Ureter (tissue), 1 donor: ENCODE measurements around the gene AK2. TPM values are rescaled to one million over a fixed set of nuclear protein-coding genes. Genes with fewer than 3 reads are reported as not detected.
"Not testable (repeated sequence)": the region's sequence is repeated elsewhere in the genome, so short reads cannot be mapped to it uniquely, and the experiment has no call there.

Experiments
- DNase-seq: peaks from one replicate; pipeline ENCODE4 v3.0.0-alpha.2; 2020; ENCODE audit warnings: low spot score
- total RNA-seq: library from RNA; stranded (reverse); gene quantifications from one replicate; pipeline ENCODE4 v1.2.4, GENCODE V29; 2023
- donor health status: DM: yes; HTN: yes; CAD: no.

The AK2 gene
- total RNA-seq, 1 donor from 2014 or later = 203 TPM

GRCh38 chr1:32998997-32999396 lies 37.7 kb downstream of the AK2 start:
- DNase-seq = no peak

- no peak for DNase-seq
These were observed 38.6 kb downstream of the AK2 start for GRCh38 chr1:32998064-32998463.

- DNase-seq = no peak
These were observed 39.2 kb downstream of the AK2 start for GRCh38 chr1:32997381-32997891.

DNA sequence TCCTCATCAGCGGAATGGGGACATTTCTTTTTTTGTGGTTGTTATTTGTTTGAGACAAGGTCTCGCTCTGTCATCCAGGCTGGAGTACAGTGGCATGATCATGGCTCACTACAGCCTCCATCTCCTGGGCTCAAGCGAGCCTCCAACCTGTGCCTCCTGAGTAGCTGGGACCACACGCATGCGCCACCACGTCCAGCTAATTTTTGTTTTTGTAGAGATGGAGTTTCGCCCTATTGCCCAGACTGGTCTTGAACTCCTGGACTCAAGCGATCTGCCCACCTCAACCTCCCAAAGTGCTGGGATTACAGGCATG lies 43.4 kb downstream of the AK2 start:
- DNase-seq = not testable (repeated sequence)

DNA sequence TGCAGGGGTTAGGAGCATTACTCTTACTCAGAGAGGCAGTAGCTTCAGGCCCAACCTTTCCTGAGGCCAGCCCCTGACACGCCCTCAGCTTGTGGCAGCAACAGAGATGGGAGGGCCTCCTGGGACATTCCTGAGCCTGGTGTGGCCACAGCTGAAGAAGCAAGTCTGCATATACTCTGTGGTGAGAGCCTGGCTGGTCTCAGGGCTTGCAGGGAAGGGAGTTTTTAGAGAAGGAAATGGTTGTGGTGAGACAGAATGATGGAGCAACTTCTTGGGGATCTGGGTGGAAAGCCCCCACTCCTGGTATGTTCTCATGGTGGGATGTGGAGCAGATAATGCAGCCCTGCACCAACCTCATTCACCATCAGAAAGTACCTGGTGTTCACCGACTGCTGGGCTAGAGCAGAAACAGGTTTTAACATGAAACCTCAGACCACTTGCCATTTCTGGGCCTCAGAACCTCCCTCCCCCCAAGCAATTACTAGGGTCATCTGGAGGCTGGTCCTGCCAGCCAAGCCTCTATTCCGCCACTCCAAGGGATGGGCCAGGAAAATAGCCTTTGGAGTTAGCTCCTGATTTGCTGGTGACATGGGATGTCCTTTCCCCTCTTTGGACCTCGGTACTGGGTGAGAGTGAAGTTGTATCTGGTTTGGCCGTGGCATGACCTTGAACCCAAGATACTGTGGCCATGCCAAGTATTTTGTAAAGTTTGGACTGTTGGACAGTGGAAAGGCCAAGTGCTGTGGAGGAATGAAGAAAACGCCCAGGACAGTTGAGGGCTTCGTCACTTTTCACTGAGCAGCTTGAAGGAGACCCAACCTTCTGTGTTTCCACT lies 44.0 kb downstream of the AK2 start:
- peak; percentile 90 for DNase-seq

DNA sequence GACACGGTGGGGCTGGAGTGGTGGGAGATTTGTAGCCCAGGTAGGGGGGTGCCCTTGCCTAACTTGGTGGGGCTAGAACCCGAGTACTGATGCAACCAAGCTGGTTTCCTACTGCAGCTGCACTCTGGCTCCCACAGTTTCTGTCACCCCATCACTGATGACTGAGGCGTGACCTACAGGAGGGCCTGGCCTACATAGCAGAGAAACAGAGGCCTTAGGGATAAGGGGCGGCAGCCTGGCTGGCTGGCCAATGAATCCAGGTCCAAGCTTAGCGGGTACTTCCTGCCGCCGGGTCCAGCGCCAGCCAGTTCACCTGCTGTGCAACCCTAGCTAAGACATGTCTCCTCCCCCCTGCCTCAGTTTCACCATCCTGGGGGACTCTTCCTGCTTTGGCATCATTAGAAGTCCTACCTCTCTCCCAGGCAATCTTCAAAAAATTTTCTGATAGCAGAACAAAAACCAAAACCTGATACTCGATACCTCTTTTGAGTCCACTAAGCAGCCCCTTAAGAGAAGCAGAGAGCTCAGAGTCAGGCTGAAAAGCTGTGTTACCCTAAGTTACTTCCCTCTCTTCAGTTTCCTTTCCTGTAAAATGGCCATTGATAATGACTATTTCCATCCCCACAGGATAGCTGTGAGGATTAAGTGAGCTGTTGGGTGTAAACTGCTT lies 44.7 kb downstream of the AK2 start:
- no peak for DNase-seq

- DNase-seq = no peak
These were observed 45.3 kb downstream of the AK2 start for GRCh38 chr1:32991386-32991785.

GRCh38 chr1:32990887-32991286 lies 45.8 kb downstream of the AK2 start:
- DNase-seq = no peak

DNA sequence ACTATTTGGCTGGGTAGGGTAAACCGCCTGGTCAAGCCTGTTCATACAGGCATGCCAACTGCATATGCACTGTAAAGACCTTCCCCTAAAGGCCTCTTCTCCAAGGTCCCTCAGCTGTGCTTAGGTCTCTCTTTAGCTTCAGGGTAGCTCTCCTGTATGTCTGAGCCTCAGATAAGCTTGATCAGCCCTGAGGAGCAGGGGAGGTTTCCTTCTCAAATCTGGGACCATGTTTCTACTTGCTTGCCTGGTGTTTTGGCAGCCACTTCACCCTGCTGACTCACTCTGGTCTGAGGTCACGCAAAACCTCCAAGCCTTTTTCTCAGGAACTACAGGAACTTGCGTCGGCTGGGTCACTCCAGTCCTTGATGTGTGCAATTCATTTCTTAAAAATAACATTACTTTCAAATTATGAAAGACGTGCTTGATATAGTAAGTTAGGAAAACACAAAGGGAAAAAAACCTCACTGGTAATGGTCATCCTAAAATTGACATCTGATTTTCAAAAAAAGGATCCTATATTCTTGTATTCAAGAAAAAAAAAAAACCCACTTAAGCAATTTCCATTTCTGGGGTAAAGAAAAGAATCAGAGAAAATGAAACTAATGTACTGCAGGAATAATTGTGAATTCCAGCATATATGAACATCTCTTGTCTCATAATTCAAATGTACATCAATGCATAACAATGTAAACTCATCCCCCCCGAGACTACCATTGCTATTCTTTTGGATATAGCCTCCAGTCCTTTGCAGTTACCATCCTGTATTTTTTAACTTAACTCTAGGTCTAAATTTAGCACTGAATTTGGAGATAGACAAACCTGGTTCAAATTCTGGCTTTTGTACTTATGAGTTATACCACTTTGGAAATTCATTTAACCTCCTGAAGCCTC lies 47.3 kb downstream of the AK2 start:
- peak; percentile 84 for DNase-seq

GRCh38 chr1:32988665-32989064 lies 48.0 kb downstream of the AK2 start:
- DNase-seq = no peak

DNA sequence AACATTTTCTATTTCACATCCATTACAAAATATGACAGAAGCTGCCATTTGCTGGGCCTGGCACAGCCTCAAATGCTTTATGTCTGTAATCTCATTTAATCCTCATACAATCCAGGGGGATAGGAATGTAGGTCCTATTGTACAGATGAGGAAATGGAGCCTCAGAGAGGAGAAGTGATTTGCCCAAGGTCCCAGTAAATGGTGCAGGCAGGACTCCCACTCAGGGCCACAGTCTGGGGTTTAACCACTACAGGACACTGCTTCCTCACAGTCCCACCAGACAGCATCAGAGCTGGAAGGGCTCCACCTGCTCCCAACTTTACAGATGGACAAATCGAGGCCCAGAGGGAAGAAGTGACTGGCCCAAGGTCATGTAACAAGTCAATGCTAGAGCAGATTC lies 51.5 kb downstream of the AK2 start:
- DNase-seq = no peak

DNA sequence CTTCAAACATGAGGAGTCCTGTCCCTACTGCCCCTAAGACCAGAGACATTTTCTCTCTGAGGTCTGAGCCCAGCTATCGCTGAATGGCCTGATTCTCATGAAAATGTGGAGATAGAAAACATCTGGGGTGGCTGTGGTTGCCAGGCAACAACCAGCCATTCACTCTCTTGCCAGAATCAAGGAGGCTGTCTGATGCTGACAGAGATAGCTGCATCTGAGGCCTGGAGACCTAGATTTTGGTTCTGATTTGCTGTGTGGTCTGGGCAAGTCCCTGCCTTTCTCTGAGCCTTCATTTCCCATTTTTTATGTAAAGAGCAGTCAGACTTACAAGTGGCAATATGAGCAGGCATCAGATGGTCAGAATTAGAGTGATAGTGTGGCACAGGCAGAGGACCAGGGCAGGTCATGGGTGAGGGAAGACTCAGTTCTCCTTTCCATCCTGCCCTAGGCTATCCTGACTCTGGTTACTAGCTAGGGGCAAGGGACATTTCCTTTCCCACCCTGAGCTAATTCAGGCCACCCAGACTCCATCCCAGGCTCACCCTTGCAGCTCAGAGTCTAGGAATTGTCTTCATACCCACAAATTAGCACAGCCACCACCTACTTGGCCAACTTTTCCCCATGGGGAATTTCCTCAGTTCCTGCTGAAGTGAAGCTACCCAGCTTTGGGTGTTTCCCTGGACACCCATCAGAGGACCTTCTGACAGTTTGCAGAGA lies 52.1 kb downstream of the AK2 start:
- no peak for DNase-seq

DNA sequence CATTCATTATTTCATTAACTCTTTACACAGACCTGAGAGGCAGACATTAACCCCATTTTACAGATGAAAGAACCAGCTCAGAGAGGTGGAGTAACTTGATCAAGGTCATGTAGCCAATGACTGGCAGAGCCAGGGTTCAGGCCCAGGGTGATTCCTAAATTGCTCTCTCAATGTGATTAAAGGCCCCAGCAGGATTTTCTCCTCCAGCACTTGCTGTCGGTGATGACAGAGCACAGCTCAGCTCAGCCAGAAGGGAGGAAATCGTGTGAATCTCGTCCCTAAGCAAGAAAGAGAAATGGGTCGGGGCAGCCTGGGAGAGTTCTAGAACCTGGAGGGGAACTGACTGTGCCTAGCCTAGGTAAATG lies 52.6 kb downstream of the AK2 start:
- no peak for DNase-seq

DNA sequence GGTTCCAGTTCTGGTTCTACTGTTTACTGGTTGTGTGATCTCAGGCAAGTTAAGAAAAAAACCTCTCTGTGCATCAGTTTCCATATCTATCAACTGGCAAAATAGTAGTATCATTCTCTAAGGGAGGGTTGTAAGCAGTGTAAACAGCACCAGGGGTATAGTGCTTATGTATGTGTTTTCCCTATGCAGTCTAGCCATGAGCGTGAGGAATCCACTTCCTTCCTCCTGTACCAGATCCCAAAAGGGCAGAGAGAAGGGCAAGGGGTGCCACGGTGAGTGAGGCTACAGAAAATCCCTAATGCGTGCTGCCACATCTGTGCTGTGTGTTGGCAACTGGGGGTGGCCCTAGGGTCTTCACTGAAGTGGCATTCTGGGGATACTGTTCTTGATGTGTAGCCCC lies 53.7 kb downstream of the AK2 start:
- DNase-seq = no peak

DNA sequence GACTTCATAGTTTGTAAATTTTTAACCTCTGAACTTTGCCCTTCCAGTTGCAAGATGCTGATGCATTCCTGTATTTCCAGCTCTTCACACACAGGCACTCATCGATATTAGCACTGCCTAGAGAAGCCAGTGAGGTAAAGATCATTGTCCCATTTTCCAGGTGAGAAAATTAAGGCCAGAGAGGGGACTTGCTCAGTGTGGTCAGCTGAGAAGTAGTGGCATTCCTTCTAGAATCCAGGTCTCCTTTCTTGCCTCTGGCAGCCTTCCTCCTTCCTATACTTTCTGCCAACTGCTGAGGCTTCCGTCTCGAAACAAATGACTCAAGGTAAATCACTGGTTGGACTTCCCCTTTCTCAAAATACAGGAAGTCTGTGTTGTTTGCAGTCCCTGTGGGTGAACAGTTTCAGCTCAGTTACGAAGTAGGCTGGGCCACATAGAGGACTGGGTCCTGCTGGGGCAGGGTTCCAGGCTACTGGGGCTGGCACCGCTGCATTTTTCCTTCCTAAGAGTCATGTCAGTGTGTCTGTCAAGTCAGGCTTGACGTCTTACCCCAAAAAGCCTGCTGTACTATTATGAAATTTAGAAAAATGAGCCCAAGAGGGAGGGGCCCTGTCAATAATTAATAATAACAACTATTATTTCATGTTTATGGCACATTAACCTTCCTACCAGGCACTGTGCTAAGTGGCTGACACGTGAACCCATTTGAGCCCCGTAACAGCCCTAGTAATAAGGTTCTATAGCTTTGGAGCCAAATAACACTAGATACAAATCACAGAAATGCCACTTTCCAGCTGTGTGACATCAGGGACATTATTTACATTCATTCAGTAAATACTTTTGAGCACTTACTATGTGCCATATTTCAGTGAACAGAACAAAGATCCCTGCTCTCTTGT lies 55.4 kb downstream of the AK2 start:
- peak; percentile 76 for DNase-seq

GRCh38 chr1:32980080-32980479 lies 56.6 kb downstream of the AK2 start:
- DNase-seq = no peak

GRCh38 chr1:32978854-32979253 lies 57.8 kb downstream of the AK2 start:
- DNase-seq = no peak

DNA sequence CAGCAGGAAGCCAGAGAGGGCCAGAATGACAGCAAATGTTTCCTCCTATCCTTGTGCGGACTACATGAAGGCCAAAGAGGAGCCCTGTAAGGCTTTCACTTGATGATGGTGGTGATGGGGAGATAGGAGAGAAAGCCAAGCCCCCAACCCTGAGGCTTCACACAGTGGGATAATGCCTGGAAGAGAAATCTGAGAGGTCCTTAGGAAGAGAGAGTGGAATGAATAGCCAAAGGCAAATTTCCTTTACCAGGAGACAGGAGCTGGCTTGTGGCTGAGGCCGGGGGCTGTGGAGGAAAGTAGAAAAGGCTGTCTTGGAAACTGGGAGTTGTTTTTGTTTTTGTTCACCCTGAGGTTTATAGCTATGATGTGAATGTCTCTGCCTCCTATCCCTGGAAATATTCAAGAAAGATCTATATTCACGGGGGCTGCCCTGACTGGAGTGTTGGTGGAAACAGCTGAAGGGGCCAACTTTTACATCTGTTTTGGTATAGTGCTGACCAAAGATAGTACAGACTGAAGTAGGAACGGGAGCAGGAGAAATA lies 59.1 kb downstream of the AK2 start:
- no peak for DNase-seq

GRCh38 chr1:32975055-32975454 lies 61.6 kb downstream of the AK2 start:
- not testable (repeated sequence) for DNase-seq

GRCh38 chr1:32973458-32973857 lies 63.2 kb downstream of the AK2 start:
- not testable (repeated sequence) for DNase-seq
